Lung (tissue), 12 donors: ENCODE measurements around the gene P2RX1. TPM values are rescaled to one million over a fixed set of nuclear protein-coding genes. Genes with fewer than 3 reads are reported as not detected.

Experiments used
- ATAC-seq: fragments of 200-7000 bp; cut with Tn5 transposase; one replicate; pipeline ENCODE4 v1.9.1; 2020; ENCODE audit warnings: moderate number of reproducible peaks; ENCODE audit not compliant: insufficient read depth, low FRiP score
- DNase-seq, 3 donors: peaks; one replicate each; pipeline ENCODE4 v3.0.0-alpha.2; 2013 to 2017
- H3K27ac ChIP-seq, 2 donors: one replicate each; pipeline ENCODE4 v1.5.1; 2013; ENCODE audit warnings: mild to moderate bottlenecking in 2 of 2, moderate library complexity in 2 of 2, control low read depth in 1 of 2, inconsistent platforms in 1 of 2, low read depth in 1 of 2, low read length in 1 of 2
- H3K27me3 ChIP-seq, 3 donors: one replicate each; pipeline ENCODE4 v1.5.1; 2013; ENCODE audit warnings: low read length in 2 of 3; ENCODE audit not compliant: control insufficient read depth in 3 of 3, insufficient read depth in 3 of 3
- H3K36me3 ChIP-seq, 4 donors: one replicate each; pipeline ENCODE4 v1.5.1; 2013; ENCODE audit warnings: low read length in 4 of 4, mild to moderate bottlenecking in 1 of 4, moderate library complexity in 1 of 4; ENCODE audit not compliant: control insufficient read depth in 4 of 4, insufficient read depth in 4 of 4
- H3K4me1 ChIP-seq, 5 donors: one replicate each; pipeline ENCODE4 v1.5.1; 2013; ENCODE audit warnings: low read length in 5 of 5, mild to moderate bottlenecking in 2 of 5, moderate library complexity in 1 of 5; ENCODE audit not compliant: control insufficient read depth in 5 of 5, insufficient read depth in 5 of 5
- H3K4me3 ChIP-seq: one replicate; pipeline ENCODE4 v1.5.1; 2013; ENCODE audit warnings: mild to moderate bottlenecking, control low read depth, moderate library complexity
- H3K9ac ChIP-seq, 2 donors: one replicate each; pipeline ENCODE4 v1.5.1; 2013; ENCODE audit warnings: low read length in 2 of 2, control low read depth in 1 of 2; ENCODE audit not compliant: insufficient read depth in 1 of 2
- H3K9me3 ChIP-seq, 4 donors: one replicate each; pipeline ENCODE4 v1.5.1; 2013; ENCODE audit warnings: low read length in 3 of 4, mild to moderate bottlenecking in 1 of 4, moderate library complexity in 1 of 4; ENCODE audit not compliant: control insufficient read depth in 4 of 4, insufficient read depth in 3 of 4
- CTCF ChIP-seq: IDR thresholded peaks from 2 replicates; pipeline ENCODE4 v1.5.1; 2012; ENCODE audit warnings: mild to moderate bottlenecking; ENCODE audit errors: control extremely low read depth, extremely low read depth
- WGBS, 2 donors: extraction: QIAGEN DNeasy Blood & Tissue Kit; methylation state at CpG; one replicate each; pipeline ENCODE4 v1.1.7; 2013; 5-methylcytosine and 5-hydroxymethylcytosine counted together
- polyA plus RNA-seq, 2 donors: library from polyadenylated mRNA; stranded (reverse); fragments of 200-250 nt; gene quantifications; one replicate each; pipeline ENCODE4 v1.2.1, GENCODE V29; 2013
- total RNA-seq, 2 donors: library from RNA; depleted of rRNA in 1 of 2; stranded (reverse); fragments of >200 nt in 1 of 2; gene quantifications; one replicate each; pipeline ENCODE4 v1.2.1, GENCODE V29; 2014 to 2021
- donor health status: control.
- donor health status: control.
- donor health status: Bipolar disorder and iron deficiency.
- donor health status: healthy.
- donor health status: DM: yes; HTN: yes; CAD: no.

The P2RX1 gene
- total and polyA plus RNA-seq, 4 donors: 4.6 to 16.4 (median 10.5) TPM

GRCh38 chr17:3903051-3903825 is 13.0 kb downstream of the P2RX1 start:
- ATAC-seq (no peak), DNase-seq (no peak)
- no peaks in the 10 kb centered on the region for H3K9me3 ChIP-seq
- 84 to 90% methylated on average over 25 of the region's 25 CpGs for WGBS, 2 donors
- no peak overlapping the region for H3K4me3 ChIP-seq
- peaks cover 0 to 7% (median 0%) of the 10 kb centered on the region in 5 donors for H3K4me1 ChIP-seq
- H3K27ac ChIP-seq: no peak overlapping the region
- no peaks in the 10 kb centered on the region for H3K36me3 ChIP-seq
- no peaks in the 10 kb centered on the region for H3K27me3 ChIP-seq
- H3K9ac ChIP-seq: no peak overlapping the region
- no peak for TF ChIP-seq CTCF

GRCh38 chr17:3900646-3901045 is 15.6 kb downstream of the P2RX1 start:
- no peak overlapping the region for H3K9ac ChIP-seq
- peaks cover 0 to 13% (median 4%) of the 10 kb centered on the region in 5 donors for H3K4me1 ChIP-seq
- H3K9me3 ChIP-seq: no peaks in the 10 kb centered on the region
- DNase-seq (no peak), ATAC-seq (no peak)
- H3K4me3 ChIP-seq: no peak overlapping the region
- H3K27me3 ChIP-seq: no peaks in the 10 kb centered on the region
- no peak for TF ChIP-seq CTCF
- H3K36me3 ChIP-seq: no peaks in the 10 kb centered on the region
- whole genome bisulfite sequencing, 2 donors: 79 to 87% methylated on average over 6 of the region's 6 CpGs
- H3K27ac ChIP-seq: no peak overlapping the region

GRCh38 chr17:3897731-3898130 is 18.5 kb downstream of the P2RX1 start:
- DNase-seq (no peak), ATAC-seq (no peak)
- Histone ChIP-seq H3K9ac (no peak overlapping the region), H3K27ac (no peak overlapping the region), H3K9me3 (no peaks in the 10 kb centered on the region), H3K36me3 (no peaks in the 10 kb centered on the region), H3K4me1 (peaks cover 0 to 22% (median 0%) of the 10 kb centered on the region in 5 donors), H3K27me3 (no peaks in the 10 kb centered on the region), H3K4me3 (no peak overlapping the region)
- no peak for TF ChIP-seq CTCF
- WGBS, 2 donors: 94 to 96% methylated on average over 11 to 12 of the region's 12 CpGs

- 88 to 95% methylated on average over 6 of the region's 6 CpGs for WGBS, 2 donors
- Histone ChIP-seq H3K9ac (no peak overlapping the region), H3K4me3 (no peak overlapping the region), H3K9me3 (no peaks in the 10 kb centered on the region), H3K36me3 (no peaks in the 10 kb centered on the region), H3K27ac (no peak overlapping the region), H3K27me3 (no peaks in the 10 kb centered on the region), H3K4me1 (peaks cover 0 to 25% (median 0%) of the 10 kb centered on the region in 5 donors)
- no peak for DNase-seq
- no peak for TF ChIP-seq CTCF
- no peak for ATAC-seq
These were observed 19.4 kb downstream of the P2RX1 start for GRCh38 chr17:3896968-3897235.
